Loucy (cell line): ENCODE measurements around the gene GABRR3.

Experiments used
- H2AFZ ChIP-seq: fragments of 200-600 bp; sonication (generic); 2 replicates; pipeline ENCODE4 v1.6.0; 2016; ENCODE audit warnings: antibody characterized with exemption, mild to moderate bottlenecking, low read length, moderate library complexity
- H3F3A ChIP-seq: fragments of 200-600 bp; 2 replicates; pipeline ENCODE4 v1.6.0; 2016; ENCODE audit warnings: antibody characterized with exemption, low read depth, mild to moderate bottlenecking
- H3K27me3 ChIP-seq: fragments of 200-600 bp; sonication (generic); 2 replicates; pipeline ENCODE4 v1.6.1; 2014; ENCODE audit warnings: low read length, mild to moderate bottlenecking; ENCODE audit not compliant: insufficient read depth, poor library complexity, severe bottlenecking
- H3K36me3 ChIP-seq: fragments of 200-600 bp; sonication (generic); 2 replicates; pipeline ENCODE4 v1.6.1; 2016; ENCODE audit warnings: low read length; ENCODE audit not compliant: insufficient read depth
- H3K4me1 ChIP-seq: fragments of 200-600 bp; sonication (generic); 2 replicates; pipeline ENCODE4 v1.5.1; 2014; ENCODE audit warnings: low read length, mild to moderate bottlenecking; ENCODE audit not compliant: insufficient read depth, poor library complexity, severe bottlenecking
- H3K4me2 ChIP-seq: fragments of 200-600 bp; sonication (generic); 2 replicates; pipeline ENCODE4 v1.6.0; 2014; ENCODE audit warnings: antibody characterized with exemption, low read length, low read depth, mild to moderate bottlenecking; ENCODE audit not compliant: poor library complexity, severe bottlenecking
- H3K4me3 ChIP-seq: fragments of 200-600 bp; sonication (generic); 2 replicates; pipeline ENCODE4 v1.5.1; 2014; ENCODE audit warnings: low read length, mild to moderate bottlenecking, mixed read lengths; ENCODE audit not compliant: poor library complexity, severe bottlenecking
- H3K79me2 ChIP-seq: fragments of 200-600 bp; sonication (generic); 2 replicates; pipeline ENCODE4 v1.6.1; 2014; ENCODE audit warnings: low read length; ENCODE audit not compliant: insufficient read depth
- H3K9ac ChIP-seq: fragments of 200-600 bp; sonication (generic); 2 replicates; pipeline ENCODE4 v1.6.0; 2014; ENCODE audit warnings: mild to moderate bottlenecking, low read depth, low read length, moderate library complexity; ENCODE audit not compliant: poor library complexity, severe bottlenecking
- H3K9me2 ChIP-seq: fragments of 200-600 bp; sonication (generic); replicated peaks from 2 replicates; pipeline ENCODE4 v1.6.1; 2016; ENCODE audit warnings: low read depth, low read length, mixed read lengths
- H3K9me3 ChIP-seq: fragments of 200-600 bp; sonication (generic); 2 replicates; pipeline ENCODE4 v1.6.1; 2014; ENCODE audit warnings: mild to moderate bottlenecking, antibody characterized with exemption, low read length, low read depth; ENCODE audit not compliant: insufficient read depth
- H4K20me1 ChIP-seq: fragments of 200-600 bp; sonication (generic); 2 replicates; pipeline ENCODE4 v1.6.0; 2014; ENCODE audit warnings: antibody characterized with exemption, low read length, mild to moderate bottlenecking; ENCODE audit not compliant: insufficient read depth, poor library complexity, severe bottlenecking
- CTCF ChIP-seq: fragments of 200-600 bp; sonication (generic); conservative IDR thresholded peaks from 2 replicates; pipeline ENCODE4 v1.5.1; 2014; ENCODE audit warnings: mild to moderate bottlenecking, antibody characterized with exemption, low read length
- EZH2phosphoT487 ChIP-seq: fragments of 200-600 bp; IDR thresholded peaks from 2 replicates; pipeline ENCODE4 v1.6.1; 2018; ENCODE audit warnings: antibody characterized with exemption, mild to moderate bottlenecking, moderate library complexity, borderline replicate concordance

GABRR3 gene

GRCh38 chr3:98041350-98041749, 6.2 kb upstream of the GABRR3 start:
- Histone ChIP-seq H3K27me3 (no peaks in the 10 kb centered on the region), H3K9me2 (no peaks in the 10 kb centered on the region), H3K9me3 (no peaks in the 10 kb centered on the region), H3F3A (no peaks in the 10 kb centered on the region), H3K4me1 (no peaks in the 10 kb centered on the region), H2AFZ (no peak overlapping the region), H3K9ac (no peak overlapping the region), H3K4me2 (no peak overlapping the region), H4K20me1 (no peaks in the 10 kb centered on the region), H3K4me3 (no peak overlapping the region), H3K36me3 (no peaks in the 10 kb centered on the region), H3K79me2 (no peaks in the 10 kb centered on the region)
- no peak for TF ChIP-seq CTCF
- no peak for TF ChIP-seq EZH2phosphoT487

GRCh38 chr3:98039322-98040024, 4.4 kb upstream of the GABRR3 start:
- Histone ChIP-seq H3K79me2 (no peaks in the 10 kb centered on the region), H3F3A (no peaks in the 10 kb centered on the region), H3K9ac (no peak overlapping the region), H3K4me2 (peak overlapping the region; percentile 57), H3K9me3 (no peaks in the 10 kb centered on the region), H3K9me2 (no peaks in the 10 kb centered on the region), H3K4me3 (peak overlapping the region; percentile 58), H3K4me1 (no peaks in the 10 kb centered on the region), H2AFZ (peak overlapping the region; percentile 79), H3K36me3 (no peaks in the 10 kb centered on the region), H3K27me3 (no peaks in the 10 kb centered on the region), H4K20me1 (no peaks in the 10 kb centered on the region)
- TF ChIP-seq EZH2phosphoT487 = no peak
- peak; percentile 99 for TF ChIP-seq CTCF

GRCh38 chr3:98038876-98039275, 3.8 kb upstream of the GABRR3 start:
- Histone ChIP-seq H3K4me2 (peak overlapping the region; percentile 57), H3F3A (no peaks in the 10 kb centered on the region), H2AFZ (peak overlapping the region; percentile 79), H3K9me2 (no peaks in the 10 kb centered on the region), H3K9ac (no peak overlapping the region), H3K27me3 (no peaks in the 10 kb centered on the region), H3K9me3 (no peaks in the 10 kb centered on the region), H4K20me1 (no peaks in the 10 kb centered on the region), H3K4me1 (no peaks in the 10 kb centered on the region), H3K4me3 (peak overlapping the region; percentile 58), H3K79me2 (no peaks in the 10 kb centered on the region), H3K36me3 (no peaks in the 10 kb centered on the region)
- TF ChIP-seq CTCF (no peak), EZH2phosphoT487 (no peak)
